NB4 (cell line): ENCODE measurements around the gene WDR73.

Experiments used
- DNase-seq: peaks from one replicate; pipeline ENCODE4 v3.0.0; 2010; ENCODE audit warnings: low read depth
- H3K4me3 ChIP-seq: one replicate; pipeline ENCODE4 v1.5.1; 2011; ENCODE audit warnings: mild to moderate bottlenecking, low read depth, low read length, moderate library complexity
- MAX ChIP-seq: IDR thresholded peaks from 2 replicates; pipeline ENCODE4 v1.6.1; 2011; ENCODE audit warnings: low read depth, low read length
- MYC ChIP-seq: IDR thresholded peaks from 2 replicates; pipeline ENCODE4 v1.6.1; 2011; ENCODE audit warnings: low read depth, low read length
- POLR2A ChIP-seq: IDR thresholded peaks from 2 replicates; pipeline ENCODE4 v1.6.1; 2011; ENCODE audit warnings: mild to moderate bottlenecking; ENCODE audit not compliant: insufficient read length; ENCODE audit errors: extremely low read depth
- TF ChIP-seq, protein P1 (sequence below): IDR thresholded peaks from one replicate; pipeline ENCODE4 v1.5.1; 2012; ENCODE audit warnings: low read depth, low read length

The WDR73 gene

GRCh38 chr15:84654689-84655453, 788 bp upstream of the WDR73 start:
- TF ChIP-seq, protein P1, sequence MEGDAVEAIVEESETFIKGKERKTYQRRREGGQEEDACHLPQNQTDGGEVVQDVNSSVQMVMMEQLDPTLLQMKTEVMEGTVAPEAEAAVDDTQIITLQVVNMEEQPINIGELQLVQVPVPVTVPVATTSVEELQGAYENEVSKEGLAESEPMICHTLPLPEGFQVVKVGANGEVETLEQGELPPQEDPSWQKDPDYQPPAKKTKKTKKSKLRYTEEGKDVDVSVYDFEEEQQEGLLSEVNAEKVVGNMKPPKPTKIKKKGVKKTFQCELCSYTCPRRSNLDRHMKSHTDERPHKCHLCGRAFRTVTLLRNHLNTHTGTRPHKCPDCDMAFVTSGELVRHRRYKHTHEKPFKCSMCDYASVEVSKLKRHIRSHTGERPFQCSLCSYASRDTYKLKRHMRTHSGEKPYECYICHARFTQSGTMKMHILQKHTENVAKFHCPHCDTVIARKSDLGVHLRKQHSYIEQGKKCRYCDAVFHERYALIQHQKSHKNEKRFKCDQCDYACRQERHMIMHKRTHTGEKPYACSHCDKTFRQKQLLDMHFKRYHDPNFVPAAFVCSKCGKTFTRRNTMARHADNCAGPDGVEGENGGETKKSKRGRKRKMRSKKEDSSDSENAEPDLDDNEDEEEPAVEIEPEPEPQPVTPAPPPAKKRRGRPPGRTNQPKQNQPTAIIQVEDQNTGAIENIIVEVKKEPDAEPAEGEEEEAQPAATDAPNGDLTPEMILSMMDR: peak; percentile 76
- TF ChIP-seq MAX (peak; percentile 68), POLR2A (no peak), MYC (peak; percentile 76)
- peak overlapping the region; percentile 93 for H3K4me3 ChIP-seq
- peak; percentile 93 for DNase-seq

DNA sequence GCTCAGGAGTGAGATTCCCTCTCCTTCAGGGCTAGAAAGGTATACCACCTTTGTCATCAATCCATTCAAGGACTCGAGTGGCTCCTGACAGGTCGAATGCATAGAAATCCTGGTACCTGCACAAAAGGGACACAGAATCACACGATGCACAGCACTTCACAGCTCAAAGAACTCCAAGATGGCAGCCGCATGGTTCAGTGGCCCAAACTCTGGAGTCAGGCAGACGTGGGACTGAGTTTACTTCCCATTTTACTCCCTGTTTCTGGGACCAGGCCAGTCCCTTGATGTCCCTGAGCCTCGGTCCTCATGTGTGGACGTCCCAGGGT, 536 bp downstream of the WDR73 start:
- H3K4me3 ChIP-seq: peak overlapping the region; percentile 93
- DNase-seq: no peak
- no peak for TF ChIP-seq POLR2A
- TF ChIP-seq, protein P1: no peak
- TF ChIP-seq MAX: 0 out of 2 replicates have a peak, but pooled peaks have one; percentile 44
- TF ChIP-seq MYC: peak; percentile 65; the same call in 1 of the 2 replicates

GRCh38 chr15:84649706-84650105, 4.4 kb downstream of the WDR73 start:
- TF ChIP-seq MAX (no peak), POLR2A (no peak), MYC (no peak)
- TF ChIP-seq, protein P1: no peak
- no peak overlapping the region for H3K4me3 ChIP-seq
- no peak for DNase-seq

- DNase-seq: no peak
Observed at GRCh38 chr15:84648539-84648938, 5.5 kb downstream of the WDR73 start.

DNA sequence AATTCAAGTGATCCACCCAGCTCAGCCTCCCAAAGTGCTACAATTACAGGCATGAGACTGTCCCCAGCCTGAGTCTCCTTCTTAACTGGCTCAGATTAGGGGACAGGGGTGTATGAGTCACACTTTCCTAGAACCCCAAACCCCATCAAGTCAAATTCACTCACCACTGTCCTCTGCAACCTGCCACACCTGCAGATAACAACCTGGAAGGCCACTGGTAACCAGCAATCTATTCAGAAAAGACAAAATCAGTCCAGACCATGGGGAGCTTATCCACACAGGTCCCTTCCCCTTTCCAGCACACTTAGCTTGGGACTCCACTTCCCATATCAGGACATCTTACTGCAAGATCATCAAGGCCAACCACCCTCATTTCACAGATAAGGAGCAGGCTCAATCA, 6.4 kb downstream of the WDR73 start:
- TF ChIP-seq POLR2A (no peak), MYC (no peak), MAX (no peak)
- TF ChIP-seq, protein P1: no peak
- no peak overlapping the region for H3K4me3 ChIP-seq
- no peak for DNase-seq

More at GRCh38 chr15:84648539-84648938, 5.5 kb downstream of the WDR73 start:
- TF ChIP-seq POLR2A: no peak
- no peak for TF ChIP-seq MAX
- TF ChIP-seq, protein P1: no peak
- TF ChIP-seq MYC: no peak
- H3K4me3 ChIP-seq: no peak overlapping the region
